RWPE1 (cell line): ENCODE results near the gene NHLRC4.

Experiments used
- CTCF ChIA-PET: fragments of 350-600 bp; sonication (Branson Sonifier 250); formaldehyde crosslinking; extraction: SDS; loops from one replicate; lab custom pipeline; 2021; lab: Yijun Ruan, JAX
- POLR2A ChIA-PET: fragments of 400-600 bp; formaldehyde crosslinking; extraction: SDS; loops from one replicate; lab custom pipeline; 2020; ENCODE audit warnings: antibody characterized with exemption; ENCODE audit not compliant: low non-redundant PET; lab: Yijun Ruan, JAX
- DNase-seq: peaks from one replicate; pipeline ENCODE4 v3.0.0; 2012; ENCODE audit warnings: low spot score
- H3K27ac ChIP-seq: fragments of 450-650 bp; 2 replicates; pipeline ENCODE4 v1.5.1; 2017
- CTCF ChIP-seq: fragments of 450-650 bp; conservative IDR thresholded peaks from 2 replicates; pipeline ENCODE4 v1.5.1; 2017; ENCODE audit warnings: low read depth, mild to moderate bottlenecking

NHLRC4 gene

GRCh38 chr16:569445-570254 lies 2.8 kb downstream of the NHLRC4 start, which contains the start of gene PIGQ:
Gene PIGQ, plus strand, starts transcription at chr16:569968. Its CDS starts 4,107 bp downstream, at chr16:574075.
- ChIA-PET POLR2A (no interaction called here), CTCF (interaction anchor here (1.0 kb wide), 1 partner anchor 13 kb away, joined by 4 read pairs; no protein-coding TSS in a partner anchor)
- no peak for TF ChIP-seq CTCF
- peak; percentile 67 for DNase-seq
- peak within 1 kb of the TSS; percentile 90 for H3K27ac ChIP-seq

GRCh38 chr16:572865-573650 lies 6.3 kb downstream of the NHLRC4 start:
- CTCF ChIA-PET, result no interaction called here
- POLR2A ChIA-PET, result no interaction called here
- TF ChIP-seq CTCF, result no peak
- no peak for DNase-seq
- peak overlapping the region; percentile 49 for H3K27ac ChIP-seq

- no peak for DNase-seq
- CTCF ChIA-PET, result interaction anchor here (0.7 kb wide), 1 partner anchor 20 kb away, joined by 3 read pairs; no protein-coding TSS in a partner anchor
- POLR2A ChIA-PET, result no interaction called here
- no peak for TF ChIP-seq CTCF
- no peak overlapping the region for H3K27ac ChIP-seq
These were observed 7.4 kb downstream of the NHLRC4 start for GRCh38 chr16:574021-574760.

- DNase-seq, result no peak
- TF ChIP-seq CTCF, result no peak
- CTCF ChIA-PET, result no interaction called here
- H3K27ac ChIP-seq, result peak overlapping the region; percentile 49
- POLR2A ChIA-PET, result no interaction called here
These were observed 8.8 kb downstream of the NHLRC4 start for GRCh38 chr16:575354-576196.

GRCh38 chr16:576197-576822 lies 9.5 kb downstream of the NHLRC4 start:
- no peak for TF ChIP-seq CTCF
- DNase-seq, result no peak
- peak overlapping the region; percentile 49 for H3K27ac ChIP-seq
- CTCF ChIA-PET, result no interaction called here
- POLR2A ChIA-PET, result no interaction called here
